ENCODE data around the gene CDH22. TPM values are rescaled to one million over a fixed set of nuclear protein-coding genes. Genes with fewer than 3 reads are reported as not detected.

The CDH22 gene
- total RNA-seq, 3 donors from 2014 or later = 0.15 to 0.66 (median 0.16) TPM

DNA sequence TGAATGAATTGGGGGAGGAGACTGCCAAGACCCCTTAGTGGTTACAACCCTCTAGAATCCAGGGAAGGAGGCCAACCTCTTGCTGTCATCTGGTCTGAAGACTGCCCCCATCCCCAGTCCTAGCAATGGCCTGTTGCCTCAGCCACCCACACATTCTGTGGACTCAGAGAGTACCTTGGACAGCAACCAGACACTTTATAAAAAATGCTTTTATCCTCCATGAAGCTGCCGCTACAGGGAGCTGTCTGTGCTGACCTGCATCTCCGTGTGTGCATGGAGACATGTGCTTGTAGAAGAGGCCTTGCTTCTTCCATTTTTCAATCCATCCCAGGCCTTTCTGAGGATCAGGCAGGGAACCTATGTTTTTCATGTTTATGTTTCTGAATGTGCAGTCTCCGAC lies 15.2 kb downstream of the CDH22 start:
- Histone ChIP-seq H3K27me3 (peaks cover 0 to 62% of the 10 kb centered on the region in 2 donors), H3K36me3 (no peaks in the 10 kb centered on the region), H3K9me3 (no peaks in the 10 kb centered on the region), H3K4me1 (no peaks in the 10 kb centered on the region), H3K27ac (no peak overlapping the region), H3K4me3 (no peak overlapping the region)
- TF ChIP-seq, protein P1, sequence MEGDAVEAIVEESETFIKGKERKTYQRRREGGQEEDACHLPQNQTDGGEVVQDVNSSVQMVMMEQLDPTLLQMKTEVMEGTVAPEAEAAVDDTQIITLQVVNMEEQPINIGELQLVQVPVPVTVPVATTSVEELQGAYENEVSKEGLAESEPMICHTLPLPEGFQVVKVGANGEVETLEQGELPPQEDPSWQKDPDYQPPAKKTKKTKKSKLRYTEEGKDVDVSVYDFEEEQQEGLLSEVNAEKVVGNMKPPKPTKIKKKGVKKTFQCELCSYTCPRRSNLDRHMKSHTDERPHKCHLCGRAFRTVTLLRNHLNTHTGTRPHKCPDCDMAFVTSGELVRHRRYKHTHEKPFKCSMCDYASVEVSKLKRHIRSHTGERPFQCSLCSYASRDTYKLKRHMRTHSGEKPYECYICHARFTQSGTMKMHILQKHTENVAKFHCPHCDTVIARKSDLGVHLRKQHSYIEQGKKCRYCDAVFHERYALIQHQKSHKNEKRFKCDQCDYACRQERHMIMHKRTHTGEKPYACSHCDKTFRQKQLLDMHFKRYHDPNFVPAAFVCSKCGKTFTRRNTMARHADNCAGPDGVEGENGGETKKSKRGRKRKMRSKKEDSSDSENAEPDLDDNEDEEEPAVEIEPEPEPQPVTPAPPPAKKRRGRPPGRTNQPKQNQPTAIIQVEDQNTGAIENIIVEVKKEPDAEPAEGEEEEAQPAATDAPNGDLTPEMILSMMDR (IDR thresholded peaks at IDR 0.05) = no peak
- no peak for TF ChIP-seq POLR2AphosphoS5 (IDR thresholded peaks at IDR 0.05)
- no peak for TF ChIP-seq POLR2A (IDR thresholded peaks at IDR 0.05)
- intact Hi-C loops (cut with DNase I; ENCODE audit: low total_unique reads) = no loop called here
- no peak for DNase-seq (ENCODE audit: low spot score in 2 of 2)

GRCh38 chr20:46291401-46291800 lies 16.9 kb downstream of the CDH22 start:
- Histone ChIP-seq H3K4me1 (no peaks in the 10 kb centered on the region), H3K27me3 (peaks cover 0 to 64% of the 10 kb centered on the region in 2 donors), H3K36me3 (no peaks in the 10 kb centered on the region), H3K9me3 (no peaks in the 10 kb centered on the region), H3K4me3 (no peak overlapping the region), H3K27ac (no peak overlapping the region)
- TF ChIP-seq POLR2AphosphoS5 (IDR thresholded peaks at IDR 0.05) = no peak
- TF ChIP-seq, protein P1 (IDR thresholded peaks at IDR 0.05) = no peak
- no peak for TF ChIP-seq POLR2A (IDR thresholded peaks at IDR 0.05)
- no peak for DNase-seq (ENCODE audit: low spot score in 2 of 2)
- intact Hi-C loops (cut with DNase I; ENCODE audit: low total_unique reads) = no loop called here

DNA sequence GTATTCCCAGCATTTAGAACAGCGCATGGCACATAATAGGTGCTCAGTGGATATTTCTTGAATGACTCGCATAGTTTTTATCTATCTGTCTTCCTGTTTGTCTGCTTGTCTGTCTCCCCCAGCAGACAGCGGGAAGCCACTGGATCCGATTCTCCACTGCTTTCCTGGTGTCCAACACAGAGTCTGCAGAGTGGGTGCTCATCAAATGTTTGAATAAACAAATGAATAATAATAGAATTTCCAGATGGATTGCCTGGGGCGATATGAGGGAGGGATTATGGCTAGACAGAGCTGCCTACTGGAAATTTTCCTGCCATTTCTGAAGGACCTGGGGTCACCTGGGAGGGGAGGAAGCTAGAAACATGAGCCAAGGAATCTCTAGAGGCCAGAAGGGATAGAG lies 18.9 kb downstream of the CDH22 start:
- no peaks in the 10 kb centered on the region for H3K4me1 ChIP-seq
- no peaks in the 10 kb centered on the region for H3K36me3 ChIP-seq
- no peaks in the 10 kb centered on the region for H3K9me3 ChIP-seq
- intact Hi-C loops (cut with DNase I; ENCODE audit: low total_unique reads) = no loop called here
- TF ChIP-seq POLR2AphosphoS5 (IDR thresholded peaks at IDR 0.05) (no peak), POLR2A (IDR thresholded peaks at IDR 0.05) (no peak)
- TF ChIP-seq, protein P1 (IDR thresholded peaks at IDR 0.05) = no peak
- no peak overlapping the region for H3K27ac ChIP-seq
- H3K4me3 ChIP-seq = no peak overlapping the region
- DNase-seq (ENCODE audit: low spot score in 2 of 2) = no peak
- peaks cover 0 to 65% of the 10 kb centered on the region in 2 donors for H3K27me3 ChIP-seq

GRCh38 chr20:46286977-46287376 lies 21.3 kb downstream of the CDH22 start:
- Histone ChIP-seq H3K9me3 (no peaks in the 10 kb centered on the region), H3K36me3 (no peaks in the 10 kb centered on the region), H3K27me3 (peaks cover 0 to 69% of the 10 kb centered on the region in 2 donors), H3K27ac (no peak overlapping the region), H3K4me3 (no peak overlapping the region), H3K4me1 (no peaks in the 10 kb centered on the region)
- no peak for TF ChIP-seq POLR2AphosphoS5 (IDR thresholded peaks at IDR 0.05)
- no peak for TF ChIP-seq POLR2A (IDR thresholded peaks at IDR 0.05)
- TF ChIP-seq, protein P1 (IDR thresholded peaks at IDR 0.05) = no peak
- DNase-seq (ENCODE audit: low spot score in 2 of 2) = no peak
- intact Hi-C loops (cut with DNase I; ENCODE audit: low total_unique reads) = no loop called here

DNA sequence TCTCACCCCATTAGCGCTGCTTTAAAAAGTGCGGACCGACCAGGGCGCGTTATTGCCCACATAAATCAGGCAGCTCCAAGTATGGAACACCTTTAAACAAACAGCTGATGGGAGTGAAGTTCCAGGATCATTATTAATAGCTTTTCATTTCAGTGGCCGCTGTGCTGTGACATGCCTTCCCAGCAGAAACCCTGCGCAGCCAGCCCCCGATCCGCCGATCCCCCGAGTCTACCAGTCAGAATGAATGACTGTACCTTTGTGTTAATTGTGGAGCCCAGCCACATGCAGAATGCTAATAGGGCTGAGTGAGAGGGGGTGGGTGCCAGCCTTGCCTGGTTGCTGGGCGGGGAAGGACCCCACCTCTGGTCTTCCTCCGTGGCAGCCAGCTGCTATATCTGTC lies 21.9 kb downstream of the CDH22 start:
- H3K27ac ChIP-seq = no peak overlapping the region
- TF ChIP-seq, protein P1 (IDR thresholded peaks at IDR 0.05) = no peak
- no peak for TF ChIP-seq POLR2A (IDR thresholded peaks at IDR 0.05)
- TF ChIP-seq POLR2AphosphoS5 (IDR thresholded peaks at IDR 0.05) = no peak
- no peak overlapping the region for H3K4me3 ChIP-seq
- no peaks in the 10 kb centered on the region for H3K36me3 ChIP-seq
- peaks cover 0 to 65% of the 10 kb centered on the region in 2 donors for H3K27me3 ChIP-seq
- no peak for DNase-seq (ENCODE audit: low spot score in 2 of 2)
- intact Hi-C loops (cut with DNase I; ENCODE audit: low total_unique reads) = no loop called here
- H3K4me1 ChIP-seq = no peaks in the 10 kb centered on the region
- H3K9me3 ChIP-seq = no peaks in the 10 kb centered on the region
